AG04449 (cell line): ENCODE measurements around the gene CYTIP.
"Not testable (repeated sequence)": the region's sequence is repeated elsewhere in the genome, so short reads cannot be mapped to it uniquely, and the experiment has no call there.

Experiments
- CTCF ChIA-PET: fragments of 350-600 bp; formaldehyde crosslinking; extraction: SDS; loops from one replicate; lab custom pipeline; 2021; ENCODE audit warnings: antibody characterized with exemption; lab: Yijun Ruan, JAX
- POLR2A ChIA-PET: fragments of 400-600, 350-600 bp; formaldehyde crosslinking; extraction: SDS; loops from one replicate; lab custom pipeline; 2020; ENCODE audit warnings: antibody characterized with exemption, inconsistent platforms; lab: Yijun Ruan, JAX
- DNase-seq: peaks from one replicate; pipeline ENCODE4 v3.0.0-alpha.2; 2010; ENCODE audit warnings: low read depth, low spot score
- H3K4me3 ChIP-seq: 2 replicates; pipeline ENCODE4 v1.5.1; 2011; ENCODE audit warnings: low read depth, mild to moderate bottlenecking, control low read depth, low read length
- CTCF ChIP-seq: IDR thresholded peaks from one replicate; pipeline ENCODE4 v1.5.1; 2011; ENCODE audit warnings: mild to moderate bottlenecking, moderate library complexity, low read length, control low read depth, inconsistent platforms; ENCODE audit not compliant: insufficient read depth; ENCODE audit errors: missing control alignments

CYTIP gene

GRCh38 chr2:157386247-157386646 is 57.6 kb downstream of the CYTIP start:
- POLR2A ChIA-PET, result no interaction called here
- CTCF ChIA-PET, result no interaction called here
- DNase-seq, result no peak
- no peak overlapping the region for H3K4me3 ChIP-seq
- TF ChIP-seq CTCF, result no peak

- no peak for DNase-seq
- no peak for TF ChIP-seq CTCF
- ChIA-PET POLR2A (no interaction called here), CTCF (no interaction called here)
- H3K4me3 ChIP-seq, result no peak overlapping the region
These were observed 66.0 kb downstream of the CYTIP start for GRCh38 chr2:157377861-157378260.

GRCh38 chr2:157376041-157376440 is 67.8 kb downstream of the CYTIP start:
- no peak overlapping the region for H3K4me3 ChIP-seq
- CTCF ChIA-PET, result no interaction called here
- no peak for TF ChIP-seq CTCF
- POLR2A ChIA-PET, result no interaction called here
- DNase-seq, result no peak

- DNase-seq, result no peak
- ChIA-PET POLR2A (no interaction called here), CTCF (no interaction called here)
- no peak for TF ChIP-seq CTCF
- no peak overlapping the region for H3K4me3 ChIP-seq
These were observed 68.5 kb downstream of the CYTIP start for GRCh38 chr2:157375384-157375783.

GRCh38 chr2:157368508-157368907 is 75.4 kb downstream of the CYTIP start:
- CTCF ChIA-PET, H3K4me3 ChIP-seq: not testable (repeated sequence)

GRCh38 chr2:157367704-157368103 is 76.2 kb downstream of the CYTIP start:
- H3K4me3 ChIP-seq, result no peak overlapping the region
- POLR2A ChIA-PET, result no interaction called here
- CTCF ChIA-PET, result interaction anchor here (2.9 kb wide), 1 partner anchor 31 kb away, joined by 10 read pairs; no protein-coding TSS in a partner anchor
- DNase-seq, result no peak
- no peak for TF ChIP-seq CTCF

More at GRCh38 chr2:157368508-157368907, 75.4 kb downstream of the CYTIP start:
- POLR2A ChIA-PET, DNase-seq: not testable (repeated sequence)
